IMR-90 (cell line): ENCODE measurements around the gene WNT7A.

Source experiments
- BHLHE40 ChIP-seq: fragments of 150-350 bp; IDR thresholded peaks from 2 replicates; pipeline ENCODE4 v1.6.1; 2016; ENCODE audit warnings: mild to moderate bottlenecking, low read depth, low read length
- CEBPB ChIP-seq: IDR thresholded peaks from 2 replicates; pipeline ENCODE4 v1.6.1; 2012; ENCODE audit warnings: low read depth, low read length, improper control_type of control experiment
- CHD1 ChIP-seq: IDR thresholded peaks from 2 replicates; pipeline ENCODE4 v1.6.1; 2012; ENCODE audit warnings: low read depth, low read length, improper control_type of control experiment
- CTCF ChIP-seq: conservative IDR thresholded peaks from 2 replicates; pipeline ENCODE4 v1.5.1; 2012; ENCODE audit warnings: mild to moderate bottlenecking, low read depth, low read length, improper control_type of control experiment
- ELK1 ChIP-seq: fragments of 150-350 bp; IDR thresholded peaks from 2 replicates; pipeline ENCODE4 v1.6.1; 2016; ENCODE audit warnings: low read depth, mild to moderate bottlenecking, low read length, moderate library complexity, borderline replicate concordance
- FOS ChIP-seq: fragments of 150-350 bp; IDR thresholded peaks from 2 replicates; pipeline ENCODE4 v1.6.1; 2016; ENCODE audit warnings: low read depth, low read length
- MAFK ChIP-seq: IDR thresholded peaks from 2 replicates; pipeline ENCODE4 v1.6.1; 2012; ENCODE audit warnings: low read depth, low read length, improper control_type of control experiment
- MAZ ChIP-seq: IDR thresholded peaks from 2 replicates; pipeline ENCODE4 v1.6.1; 2012; ENCODE audit warnings: low read depth, mild to moderate bottlenecking, low read length, improper control_type of control experiment, moderate library complexity, borderline replicate concordance
- MXI1 ChIP-seq: IDR thresholded peaks from 2 replicates; pipeline ENCODE4 v1.6.1; 2012; ENCODE audit warnings: low read depth, mild to moderate bottlenecking, low read length, moderate library complexity, borderline replicate concordance
- POLR2A ChIP-seq: IDR thresholded peaks from 2 replicates; pipeline ENCODE4 v1.6.1; 2012; ENCODE audit warnings: mild to moderate bottlenecking, low read depth, low read length
- RAD21 ChIP-seq: IDR thresholded peaks from 2 replicates; pipeline ENCODE4 v1.6.1; 2012; ENCODE audit warnings: low read length, improper control_type of control experiment
- RCOR1 ChIP-seq: IDR thresholded peaks from 2 replicates; pipeline ENCODE4 v1.6.1; 2012; ENCODE audit warnings: mild to moderate bottlenecking, low read length, improper control_type of control experiment; ENCODE audit not compliant: insufficient replicate concordance
- RFX5 ChIP-seq: IDR thresholded peaks from 2 replicates; pipeline ENCODE4 v1.8.0; 2012; ENCODE audit warnings: low read depth, mild to moderate bottlenecking, low read length, moderate library complexity
- USF2 ChIP-seq: fragments of 150-350 bp; IDR thresholded peaks from 2 replicates; pipeline ENCODE4 v1.6.1; 2017; ENCODE audit warnings: mild to moderate bottlenecking, antibody characterized with exemption, low read length, low read depth

- TF ChIP-seq CTCF (no peak), BHLHE40 (no peak), CEBPB (no peak), POLR2A (no peak), RFX5 (no peak), MXI1 (no peak), MAZ (no peak), USF2 (no peak), RCOR1 (no peak), ELK1 (no peak), CHD1 (no peak), FOS (no peak), MAFK (no peak), RAD21 (no peak)
Measured at GRCh38 chr3:13927295-13927694, 47.4 kb upstream of the WNT7A start.
